Transverse colon (tissue), 4 donors: ENCODE data around the gene PDIA5.

Source experiments
- CTCF ChIP-seq, 5 experiments: fragments of 200-600 bp in 3 of 5; fragments of 450-650 bp in 2 of 5; sonication (generic) in 3 of 5; IDR thresholded peaks; 1 replicate in 2 of 5; 2 replicates in 3 of 5; pipeline ENCODE4 v1.5.1; 2016 to 2017; ENCODE audit warnings: antibody characterized with exemption in 5 of 5, inconsistent platforms in 3 of 5, mild to moderate bottlenecking in 2 of 5, moderate library complexity in 1 of 5
- EP300 ChIP-seq: sonication (generic); formaldehyde crosslinking; IDR thresholded peaks from one replicate; pipeline ENCODE4 v1.6.1; 2017; ENCODE audit warnings: antibody characterized with exemption, low read depth
- POLR2AphosphoS5 ChIP-seq, 3 donors: sonication (generic); formaldehyde crosslinking; IDR thresholded peaks; one replicate each; pipeline ENCODE4 v1.6.1; 2016; ENCODE audit warnings: antibody characterized with exemption in 3 of 3

GRCh38 chr3:123105201-123106189, 38.7 kb downstream of the PDIA5 start:
- no peak for TF ChIP-seq CTCF (IDR thresholded peaks at IDR 0.05)
- no peak for TF ChIP-seq POLR2AphosphoS5 (IDR thresholded peaks at IDR 0.05)
- no peak for TF ChIP-seq EP300
